HEK293 (cell line): ENCODE results near the gene PLCB3.

Experiments used
- CTCF ChIA-PET: fragments of 350-600 bp; formaldehyde crosslinking; extraction: SDS; loops from one replicate; lab custom pipeline; 2021; ENCODE audit warnings: antibody characterized with exemption; lab: Yijun Ruan, JAX
- POLR2A ChIA-PET: fragments of 300-600 bp; formaldehyde crosslinking; extraction: SDS; loops from one replicate; lab custom pipeline; 2020; ENCODE audit warnings: antibody characterized with exemption, inconsistent platforms; lab: Yijun Ruan, JAX
- H3K27ac ChIP-seq: fragments of 200-500 bp; sonication (Bioruptor generic); 2 replicates; pipeline ENCODE4 v1.5.1; 2014; ENCODE audit warnings: low read depth, low read length, control low read depth, inconsistent platforms; ENCODE audit errors: extremely low read depth
- H3K36me3 ChIP-seq, 2 experiments: fragments of 200-500 bp in 1 of 2; sonication (Bioruptor generic) in 1 of 2; 1 replicate in 1 of 2; 2 replicates in 1 of 2; pipeline ENCODE4 v1.5.1; 2014 to 2017; ENCODE audit warnings: inconsistent platforms in 2 of 2, low read length in 2 of 2; ENCODE audit not compliant: control insufficient read depth in 2 of 2, insufficient read depth in 1 of 2
- H3K4me1 ChIP-seq: fragments of 200-500 bp; sonication (Bioruptor generic); 2 replicates; pipeline ENCODE4 v1.5.1; 2014; ENCODE audit warnings: mild to moderate bottlenecking, low read length, inconsistent platforms; ENCODE audit not compliant: control insufficient read depth, insufficient read depth
- H3K4me3 ChIP-seq: 2 replicates; pipeline ENCODE4 v1.5.1; 2011; ENCODE audit warnings: low read depth, mild to moderate bottlenecking, control low read depth, low read length, moderate library complexity
- H3K9me3 ChIP-seq: fragments of 200-500 bp; sonication (Bioruptor generic); 2 replicates; pipeline ENCODE4 v1.5.1; 2014; ENCODE audit warnings: low read depth, low read length, inconsistent platforms; ENCODE audit not compliant: control insufficient read depth, insufficient read depth
- KLF1 ChIP-seq: fragments of 450-650 bp; formaldehyde crosslinking; IDR thresholded peaks from 2 replicates; pipeline ENCODE4 v1.5.1; 2016; ENCODE audit warnings: missing biosample characterization, missing genetic modification characterization
- SCRT1 ChIP-seq: fragments of 450-650 bp; formaldehyde crosslinking; IDR thresholded peaks from 2 replicates; pipeline ENCODE4 v1.5.1; 2016; ENCODE audit warnings: missing biosample characterization, missing genetic modification characterization, borderline replicate concordance
- SCRT2 ChIP-seq: fragments of 450-650 bp; formaldehyde crosslinking; IDR thresholded peaks from 2 replicates; pipeline ENCODE4 v1.5.1; 2016; ENCODE audit warnings: missing biosample characterization, missing genetic modification characterization
- SP2 ChIP-seq: fragments of 450-650 bp; formaldehyde crosslinking; IDR thresholded peaks from 2 replicates; pipeline ENCODE4 v1.5.1; 2016; ENCODE audit warnings: missing biosample characterization, missing genetic modification characterization
- ZBTB11 ChIP-seq: fragments of 450-650 bp; formaldehyde crosslinking; conservative IDR thresholded peaks from 2 replicates; pipeline ENCODE4 v1.5.1; 2016; ENCODE audit warnings: low read depth, missing biosample characterization, missing genetic modification characterization
- ZBTB6 ChIP-seq: fragments of 450-650 bp; formaldehyde crosslinking; IDR thresholded peaks from 2 replicates; pipeline ENCODE4 v1.5.1; 2017; ENCODE audit warnings: missing biosample characterization, missing genetic modification characterization
- ZNF626 ChIP-seq: fragments of 450-650 bp; sonication (Bioruptor Pico); formaldehyde crosslinking; IDR thresholded peaks from 2 replicates; pipeline ENCODE4 v1.5.1; 2018; ENCODE audit warnings: missing biosample characterization, missing genetic modification characterization, inconsistent platforms
- ZNF645 ChIP-seq: fragments of 450-650 bp; formaldehyde crosslinking; IDR thresholded peaks from 2 replicates; pipeline ENCODE4; 2016; ENCODE audit warnings: missing biosample characterization, missing genetic modification characterization
- ZNF660 ChIP-seq: fragments of 450-650 bp; IDR thresholded peaks from 2 replicates; pipeline ENCODE4 v1.5.1; 2018; ENCODE audit warnings: missing biosample characterization, mild to moderate bottlenecking, missing genetic modification characterization

The PLCB3 gene

GRCh38 chr11:64204464-64204989 lies 46.8 kb upstream of the PLCB3 start (continued):
- no peak for TF ChIP-seq ZBTB11 (tag by site-specific recombination)
- TF ChIP-seq SCRT1 (tag by site-specific recombination): no peak
- TF ChIP-seq ZNF660 (tag by site-specific recombination): peak; percentile 24; the same call in 1 of the 2 replicates
- TF ChIP-seq, all 188 proteins: peak for 28

- H3K27ac ChIP-seq: no peak within 1 kb of the TSS
- CTCF ChIA-PET: interaction anchor here (0.7 to 4.7 kb wide), 7 partner anchors 10 to 148 kb away, joined by 3 to 78 read pairs (median 19); partner anchors contain the start of genes CATSPERZ and STIP1
- H3K36me3 ChIP-seq: peaks cover 0 to 53% of the 10 kb centered on the region in 2 experiments; a peak in 2 of 3 replicates
- TF ChIP-seq KLF1 (peak; percentile 76), ZBTB6 (tag by site-specific recombination) (0 out of 2 replicates have a peak, but pooled peaks have one; percentile 37), SCRT2 (0 out of 2 replicates have a peak, but pooled peaks have one; percentile 30), ZNF645 (tag by site-specific recombination) (no peak)
- POLR2A ChIA-PET: interaction anchor here (1.0 to 4.7 kb wide), 5 partner anchors 21 to 97 kb away, joined by 3 to 32 read pairs (median 3); partner anchors contain the start of genes BAD, ESRRA, FKBP2 and STIP1
- 0 out of 2 replicates have a peak, but pooled peaks cover 8% of the 10 kb centered on the region for H3K4me1 ChIP-seq
- H3K9me3 ChIP-seq: no peaks in the 10 kb centered on the region
- no peak within 1 kb of the TSS for H3K4me3 ChIP-seq
Observed at GRCh38 chr11:64206457-64207255, 44.7 kb upstream of the PLCB3 start, which contains the start of gene FERMT3. Gene FERMT3 (plus strand): TSS chr11:64206721. CDS start chr11:64207365, 644 bp downstream.

- Histone ChIP-seq H3K27ac (no peak overlapping the region), H3K36me3 (peaks cover 0 to 47% of the 10 kb centered on the region in 2 experiments; a peak in 2 of 3 replicates), H3K4me3 (no peak overlapping the region), H3K4me1 (0 out of 2 replicates have a peak, but pooled peaks cover 8% of the 10 kb centered on the region), H3K9me3 (no peaks in the 10 kb centered on the region)
- TF ChIP-seq ZNF626 (tag by site-specific recombination): no peak
- TF ChIP-seq SP2 (tag by site-specific recombination): 0 out of 2 replicates have a peak, but pooled peaks have one; percentile 10
- POLR2A ChIA-PET: interaction anchor here (0.7 to 4.7 kb wide), 5 partner anchors 19 to 77 kb away, joined by 3 to 32 read pairs (median 5); partner anchors contain the start of genes BAD, FKBP2, NUDT22 and STIP1
- CTCF ChIA-PET: interaction anchor here (0.5 to 4.7 kb wide), 4 partner anchors 31 to 148 kb away, joined by 3 to 78 read pairs (median 11); partner anchors contain the start of gene CATSPERZ
Observed at GRCh38 chr11:64207256-64208085, 43.9 kb upstream of the PLCB3 start.
